Suppressor macrophage treated with lipopolysaccharide for 4 hours (primary cell): Measurements from ENCODE around the gene ANO7.
A peak's percentile ranks its signal among the peaks of the same experiment; 100 is the strongest.

ENCODE experiments used
- DNase-seq: peaks from one replicate; pipeline ENCODE4 v3.0.0-alpha.2; 2020

ANO7 gene

DNA sequence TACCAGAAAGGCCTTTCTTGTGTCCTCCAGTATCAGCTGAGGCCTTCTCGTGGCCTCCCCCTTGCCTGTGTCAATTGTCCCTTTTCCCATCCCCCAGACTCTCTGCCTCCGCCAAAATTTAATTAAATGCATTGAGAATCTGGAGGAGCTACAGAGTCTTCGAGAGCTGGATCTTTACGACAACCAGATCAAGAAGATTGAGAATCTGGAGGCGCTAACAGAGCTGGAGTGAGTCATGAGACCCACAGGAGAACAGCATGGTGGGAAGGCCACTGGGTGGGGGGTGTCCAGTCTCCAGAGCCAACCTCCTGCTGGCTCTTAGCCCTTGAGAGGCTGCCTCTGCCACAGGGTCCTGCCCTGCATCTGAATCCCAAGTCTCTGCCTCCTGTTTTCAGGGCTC is 29.4 kb upstream of the ANO7 start:
- DNase-seq = no peak

GRCh38 chr2:241160318-241160717 is 28.2 kb upstream of the ANO7 start:
- DNase-seq = no peak

GRCh38 chr2:241161646-241162281 is 26.7 kb upstream of the ANO7 start:
- DNase-seq = peak; percentile 25

- no peak for DNase-seq
Observed at GRCh38 chr2:241163601-241164118, 24.8 kb upstream of the ANO7 start.

DNA sequence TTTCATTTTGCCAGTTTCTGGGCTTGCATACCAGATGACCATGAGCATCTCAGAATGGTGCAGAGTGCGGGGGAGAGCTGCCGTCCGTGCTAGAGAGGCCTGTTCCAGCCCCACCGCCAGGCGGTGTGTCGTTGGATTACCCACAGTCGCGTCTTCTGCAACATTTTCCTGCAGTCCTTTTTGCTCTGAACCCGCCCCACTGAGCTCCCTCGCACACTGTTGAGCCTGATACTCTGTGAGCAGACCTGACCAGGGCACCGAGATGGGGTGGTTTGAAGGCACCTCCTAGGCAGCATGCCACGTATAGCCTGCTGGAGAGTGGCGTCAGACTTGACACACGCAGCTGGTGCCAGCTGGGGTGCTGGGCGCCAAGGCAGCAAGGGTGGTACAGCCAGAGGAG is 20.1 kb upstream of the ANO7 start:
- DNase-seq = no peak

DNA sequence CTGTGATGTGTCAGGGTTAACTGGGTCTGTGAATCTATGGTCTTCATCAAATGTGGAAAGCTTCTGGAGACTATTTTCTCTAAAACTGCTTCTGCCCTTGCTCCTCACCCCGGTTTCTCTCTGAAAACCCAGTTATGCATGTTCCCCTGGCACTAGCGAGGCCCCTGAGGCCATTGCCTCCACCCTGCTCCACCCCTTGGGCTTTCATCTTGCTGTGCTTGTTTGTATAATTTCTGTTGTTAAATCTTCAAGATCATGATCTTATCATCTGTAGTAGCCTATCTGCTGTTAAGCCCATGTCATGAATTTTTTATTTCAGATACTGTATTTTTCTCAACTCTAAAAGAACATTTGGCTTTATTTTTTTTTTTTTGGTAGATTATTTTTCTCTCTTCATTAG is 14.9 kb upstream of the ANO7 start:
- no peak for DNase-seq

DNA sequence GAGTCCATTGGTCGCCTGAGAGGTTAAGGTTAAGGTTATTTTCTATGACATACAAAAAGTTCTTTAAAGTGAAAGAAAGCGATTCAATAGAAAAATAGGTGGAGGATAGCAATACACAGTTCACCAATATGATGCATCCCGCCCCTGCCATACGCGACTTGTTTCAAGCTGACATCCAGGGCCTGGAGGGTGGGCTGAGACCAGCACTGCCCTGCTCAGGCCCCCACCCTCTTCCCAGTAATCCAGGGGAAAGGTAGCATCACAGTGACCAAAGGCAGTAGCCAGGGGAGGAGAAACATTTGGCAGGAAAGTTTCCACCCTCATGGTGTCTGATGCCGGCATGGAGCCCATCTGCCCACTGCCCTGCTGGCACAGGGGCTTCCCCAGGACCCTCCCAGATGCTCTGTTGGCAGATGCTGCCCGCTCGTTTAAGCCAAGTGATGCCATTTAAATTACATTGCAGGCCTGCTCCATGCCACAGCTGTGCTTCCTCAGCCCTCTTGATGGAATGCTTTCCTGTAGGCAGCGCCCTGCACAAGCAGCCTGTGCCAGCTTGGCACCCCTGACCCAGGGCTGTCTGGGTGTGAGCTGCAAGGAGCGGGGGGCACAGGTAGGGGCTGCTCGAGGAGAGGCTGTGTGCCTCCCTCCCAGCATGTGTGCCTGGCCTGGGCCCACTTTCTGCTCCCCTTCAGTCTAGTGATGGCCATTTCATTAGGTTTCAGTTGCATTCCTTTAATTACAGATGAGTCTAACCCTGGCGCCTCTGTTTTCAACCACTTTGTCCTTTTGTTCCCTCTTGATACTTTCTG is 10.7 kb upstream of the ANO7 start:
- DNase-seq = no peak

DNA sequence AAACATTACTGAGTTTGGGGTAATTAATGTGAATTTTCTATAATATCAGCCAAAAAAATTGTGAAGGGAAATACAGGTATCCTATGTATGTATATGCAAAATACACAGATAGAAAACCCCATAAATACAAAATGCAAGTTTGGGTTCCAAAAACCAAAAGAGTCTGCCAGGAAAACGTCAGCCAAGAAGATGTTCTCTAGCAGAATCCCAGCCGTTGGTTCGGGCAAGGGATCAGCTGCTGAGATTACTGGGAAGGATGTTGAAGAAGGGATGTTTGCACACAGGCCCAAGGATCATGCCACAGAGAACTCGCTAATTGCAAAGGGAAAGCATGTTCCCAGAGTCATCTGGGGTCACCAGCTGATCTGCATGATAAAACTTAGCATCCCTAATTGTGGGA is 9.5 kb upstream of the ANO7 start:
- no peak for DNase-seq

- DNase-seq = no peak
Observed at GRCh38 chr2:241179899-241180298, 8.6 kb upstream of the ANO7 start.

GRCh38 chr2:241180495-241180894 is 8.0 kb upstream of the ANO7 start:
- no peak for DNase-seq

DNA sequence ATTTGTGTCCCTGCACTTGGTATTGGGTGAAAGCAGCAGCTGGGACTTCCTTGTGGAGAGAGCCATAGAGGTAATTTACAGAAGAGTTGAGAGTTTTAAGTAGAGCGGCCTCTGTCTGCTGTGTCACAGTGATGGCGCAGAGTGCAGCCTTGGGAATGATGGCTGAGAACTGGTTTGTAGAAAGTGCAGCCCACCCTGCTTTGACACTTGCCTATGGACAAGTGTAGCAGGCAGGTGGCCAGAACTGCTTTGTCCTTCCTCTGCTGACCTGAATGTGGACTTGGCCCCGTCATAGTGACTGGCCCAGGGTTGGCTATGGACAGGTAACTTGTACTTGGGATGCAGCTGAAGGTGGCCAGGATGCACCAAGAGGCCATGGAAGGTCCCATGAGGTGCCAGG is 6.4 kb upstream of the ANO7 start:
- no peak for DNase-seq

DNA sequence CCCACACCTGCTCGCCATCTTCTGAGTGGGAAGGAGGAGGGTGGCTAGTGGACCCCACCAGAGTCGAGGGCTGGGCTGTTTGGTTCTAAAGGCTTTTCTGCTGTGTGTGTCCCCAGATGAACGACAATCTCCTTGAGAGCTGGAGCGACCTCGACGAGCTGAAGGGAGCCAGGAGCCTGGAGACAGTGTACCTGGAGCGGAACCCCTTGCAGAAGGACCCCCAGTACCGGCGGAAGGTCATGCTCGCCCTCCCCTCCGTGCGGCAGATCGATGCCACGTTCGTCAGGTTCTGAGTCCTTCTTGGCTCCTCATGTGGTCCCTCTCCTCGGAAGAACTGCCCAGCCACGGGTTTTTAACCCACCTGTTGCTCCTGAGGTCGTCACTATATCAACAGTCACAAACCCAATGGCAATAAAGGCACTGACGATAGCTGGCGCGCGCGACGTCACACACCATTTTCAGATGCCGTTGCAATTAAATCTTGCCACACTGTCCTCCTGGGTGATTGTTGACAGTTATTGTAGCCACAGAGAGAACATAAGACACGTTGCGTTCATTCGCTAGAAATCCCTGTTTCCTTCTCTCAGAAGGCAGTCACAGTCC is 5.8 kb upstream of the ANO7 start:
- DNase-seq = no peak

- no peak for DNase-seq
Observed at GRCh38 chr2:241183221-241183620, 5.3 kb upstream of the ANO7 start.

DNA sequence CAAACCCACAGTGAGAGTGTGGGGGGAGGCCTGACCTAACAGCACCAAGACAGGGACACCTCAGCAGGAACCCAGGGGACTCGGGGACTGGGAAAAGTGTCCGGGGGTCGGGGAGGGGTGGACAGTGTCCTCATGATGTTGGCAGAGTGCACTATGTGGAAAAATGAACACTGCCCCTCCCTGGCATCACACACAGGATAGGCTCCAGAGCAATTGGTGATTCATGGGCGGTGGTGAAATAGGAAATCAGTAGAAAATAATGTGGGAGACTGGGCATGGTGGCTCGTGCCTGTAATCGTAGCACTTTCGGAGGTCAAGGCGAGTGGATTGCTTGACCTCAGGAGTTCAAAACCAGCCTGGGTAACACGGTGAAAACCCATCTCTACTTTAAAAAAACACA is 3.6 kb upstream of the ANO7 start:
- DNase-seq = no peak

DNA sequence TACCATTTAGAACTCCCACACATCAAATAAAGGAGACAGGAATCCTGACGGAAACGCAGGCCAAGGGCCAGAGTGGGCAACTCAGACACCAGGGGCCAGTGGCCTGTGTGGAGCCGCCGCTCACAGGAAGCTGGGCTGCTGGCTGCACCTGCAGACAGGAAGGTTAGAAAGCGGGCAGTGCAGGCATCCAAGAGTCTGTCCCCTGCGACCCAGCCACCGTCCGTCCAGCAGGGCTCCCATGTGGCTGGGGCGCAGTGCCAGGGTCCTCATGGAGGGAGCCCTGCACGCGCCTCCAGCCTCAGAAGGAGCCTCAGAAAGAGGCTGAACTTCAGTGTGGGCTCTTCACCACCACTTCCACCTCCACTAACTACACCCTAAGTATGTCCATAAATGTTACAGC is 2.5 kb upstream of the ANO7 start:
- no peak for DNase-seq

DNA sequence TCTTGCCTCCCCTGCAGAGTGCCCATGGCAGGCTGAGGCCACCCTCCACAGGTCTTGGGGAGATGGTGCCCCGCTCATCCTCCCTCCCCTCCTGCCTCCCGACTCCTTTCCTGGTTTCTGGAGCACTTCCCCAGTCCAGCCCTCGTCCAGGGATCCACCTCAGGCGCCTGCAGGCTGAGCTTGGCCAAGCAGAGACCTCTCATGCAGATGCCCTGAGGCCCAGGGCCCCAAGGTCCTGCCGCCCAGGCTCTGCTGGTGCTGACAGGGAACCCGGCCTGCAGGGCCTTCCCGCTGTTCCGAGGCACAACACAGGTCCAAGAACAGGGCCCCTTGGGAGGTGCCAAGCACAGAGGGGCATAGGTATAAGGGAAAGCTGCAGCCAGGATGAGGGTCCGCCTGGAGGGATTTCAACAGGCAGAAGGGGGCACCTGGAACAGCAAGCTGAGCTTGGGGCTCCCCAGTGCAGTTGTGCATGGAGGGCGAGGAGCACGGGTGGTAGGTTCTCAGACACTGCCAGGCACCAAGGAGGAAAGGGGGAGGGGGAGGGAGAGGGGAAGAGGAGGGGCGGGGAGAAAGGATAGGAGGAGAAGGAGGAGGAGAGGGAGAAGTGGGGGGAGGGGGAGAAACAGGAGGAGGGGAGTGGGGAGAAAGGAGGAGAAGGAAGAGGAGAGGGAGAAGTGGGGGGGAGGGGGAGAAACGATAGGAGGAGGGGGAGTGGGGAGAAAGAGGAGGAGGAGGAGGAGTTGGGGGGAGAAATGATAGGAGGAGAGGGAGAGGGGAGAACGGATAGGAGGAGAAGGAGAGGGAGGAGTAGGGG is 1.2 kb upstream of the ANO7 start:
- no peak for DNase-seq

GRCh38 chr2:241187918-241188234 is 601 bp upstream of the ANO7 start:
- DNase-seq = no peak

DNA sequence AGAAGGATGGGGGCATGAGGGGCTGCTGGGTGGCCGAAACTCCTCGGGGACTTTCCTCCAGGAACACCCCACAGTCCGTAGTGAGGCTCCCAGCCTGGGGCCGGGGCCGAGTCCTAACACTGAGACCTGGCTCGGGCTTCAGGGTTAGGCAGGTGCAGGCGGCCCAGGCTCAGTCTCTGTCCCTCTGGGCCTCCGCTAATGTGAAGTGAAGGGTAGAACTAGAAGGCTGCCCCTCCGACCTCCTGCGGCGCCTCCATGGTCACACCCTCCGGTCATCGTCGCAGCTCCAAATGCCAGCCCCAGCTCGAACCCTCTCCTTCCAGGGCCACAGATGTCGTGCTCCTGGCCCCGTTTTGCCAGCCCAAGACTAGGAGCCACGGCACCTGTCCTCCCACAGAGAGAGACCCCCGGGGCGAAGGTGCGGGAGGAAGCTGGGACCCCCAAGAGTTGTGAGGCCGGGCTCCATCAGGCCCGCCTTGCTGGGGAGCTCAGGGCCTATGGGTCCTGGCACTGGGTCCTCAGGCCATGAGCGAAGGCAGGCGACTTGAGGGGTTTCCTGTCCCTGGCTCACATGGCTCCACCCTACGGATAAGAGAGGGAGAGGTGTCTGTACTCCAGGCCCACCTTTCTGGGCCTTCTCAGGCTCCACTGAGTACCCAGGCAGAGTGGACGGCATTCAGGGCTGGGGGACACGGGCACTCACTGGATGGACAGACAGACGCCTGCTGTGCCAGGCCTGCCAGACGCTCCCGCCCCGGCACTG is 797 bp downstream of the ANO7 start:
- no peak for DNase-seq

- DNase-seq = no peak
Observed at GRCh38 chr2:241189856-241190201, 1.4 kb downstream of the ANO7 start.

DNA sequence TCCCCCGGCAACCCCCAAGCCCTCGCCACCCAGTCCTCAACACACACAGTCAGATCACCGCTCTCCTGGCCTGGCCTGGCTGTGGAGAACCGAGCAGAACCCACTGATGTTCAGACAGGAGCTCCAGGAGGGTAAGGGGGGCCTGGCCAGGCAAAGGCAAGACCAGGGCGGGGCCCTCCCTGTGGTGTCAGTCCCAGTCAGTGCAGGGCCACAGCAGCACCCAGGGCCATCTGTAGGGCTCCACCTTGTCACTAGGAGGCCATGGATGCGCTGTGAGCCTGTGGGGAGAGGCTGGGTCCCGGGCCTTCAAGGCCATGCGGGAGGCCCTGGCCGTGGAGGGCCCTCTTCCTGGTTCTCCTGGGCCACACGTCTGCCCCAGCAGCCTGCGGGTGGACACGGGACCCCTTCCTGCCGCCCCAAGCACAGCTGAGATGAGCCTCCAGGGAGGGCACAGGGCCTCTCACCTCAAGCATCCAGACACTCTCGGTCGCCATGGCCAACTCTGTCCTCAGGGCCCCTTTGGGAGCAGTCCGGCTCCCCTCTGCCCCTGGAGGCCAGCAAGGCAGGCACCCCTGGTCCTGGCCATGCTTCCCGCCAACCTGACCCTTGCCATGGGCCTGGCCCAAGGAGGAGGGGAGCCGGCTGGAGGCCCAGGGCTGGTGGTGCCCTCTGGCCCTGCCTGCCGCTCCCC is 2.0 kb downstream of the ANO7 start:
- DNase-seq = no peak

DNA sequence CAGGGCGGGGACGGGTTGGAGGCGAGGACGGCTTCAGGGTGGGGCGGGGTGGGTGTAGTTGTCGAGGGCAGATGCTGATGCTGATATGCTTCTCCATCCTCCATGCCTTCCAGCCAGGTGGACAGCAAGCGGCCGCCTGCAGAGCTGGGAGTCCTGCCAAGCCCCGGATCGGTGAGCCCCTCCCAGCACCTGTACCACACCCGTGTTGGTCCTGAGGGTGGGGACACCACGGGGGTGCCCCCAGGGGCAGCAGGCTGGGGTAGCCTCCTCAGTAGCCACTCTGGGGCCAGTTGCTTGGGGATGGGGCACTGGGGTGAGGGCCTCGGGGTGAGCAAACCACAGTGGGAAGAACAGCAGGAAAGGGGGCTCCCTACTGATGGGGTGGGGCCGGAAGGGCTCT is 2.6 kb downstream of the ANO7 start:
- no peak for DNase-seq

DNA sequence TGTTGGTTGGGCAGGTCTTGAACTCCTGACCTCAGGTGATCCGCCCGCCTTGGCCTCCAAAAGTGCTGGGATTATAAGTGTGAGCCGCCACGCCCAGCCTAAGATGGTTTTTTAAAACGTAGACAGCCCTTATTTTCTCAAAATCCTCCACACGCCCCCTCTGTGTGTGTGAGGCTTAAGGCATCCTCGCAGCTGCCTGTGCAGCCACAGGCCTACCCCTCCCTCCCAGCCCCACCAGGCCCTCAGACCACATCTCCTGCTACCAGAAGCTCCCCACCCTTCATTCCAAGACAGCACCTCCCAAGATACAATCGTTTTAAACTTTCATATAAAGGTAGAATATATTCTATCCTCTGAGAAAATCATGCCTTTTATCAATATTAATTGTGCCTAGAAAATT is 4.8 kb downstream of the ANO7 start:
- DNase-seq = no peak
